Measurements from ENCODE around the gene PDE1C. TPM values are rescaled to one million over a fixed set of nuclear protein-coding genes. Genes with fewer than 3 reads are reported as not detected.

PDE1C gene
- total RNA-seq, 5 donors from 2014 or later (not counting 1 experiment from before 2014, with no cell fraction given): not detected

DNA sequence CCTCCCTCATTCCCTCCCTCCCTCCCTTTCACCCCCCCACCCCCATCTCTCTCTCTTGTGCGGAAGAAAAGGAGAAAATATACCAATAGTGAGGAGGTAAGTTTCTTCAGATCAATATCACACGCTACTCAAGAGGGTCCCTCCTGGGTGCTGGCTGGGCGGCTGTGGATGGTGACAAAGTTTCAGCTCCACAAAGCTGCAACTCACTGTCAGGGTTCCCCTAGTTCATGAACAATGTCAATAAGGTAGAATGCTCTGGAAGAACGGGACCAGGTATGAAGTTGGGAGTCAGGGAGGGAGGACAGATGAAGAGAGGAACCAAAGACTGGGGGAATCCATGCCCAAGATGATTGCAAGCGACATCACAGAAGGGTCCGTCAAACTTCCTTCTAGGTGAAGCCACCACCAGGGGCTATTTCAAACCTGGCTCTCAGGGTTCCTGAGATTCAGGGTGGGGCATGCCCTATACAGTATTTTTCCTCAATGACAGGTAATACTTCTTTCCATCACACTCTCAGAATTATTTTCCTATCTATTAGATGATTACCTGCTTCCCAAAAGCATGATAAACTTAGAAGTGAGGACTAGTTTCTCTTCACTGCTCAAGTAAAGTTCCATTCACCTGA is 1.4 kb upstream of the PDE1C start:
- H3K27ac Mint-ChIP-seq: no peak overlapping the region
- Histone ChIP-seq H3K27ac (ENCODE audit: low read length) (no peak overlapping the region), H3K4me3 (ENCODE audit: control insufficient read depth in 1 of 2, extremely low read depth in 1 of 2, low read length in 1 of 2) (no peak overlapping the region), H3K36me3 (ENCODE audit: control insufficient read depth in 2 of 2, extremely low read depth in 1 of 2, insufficient read depth in 1 of 2, low read length in 1 of 2) (no peaks in the 10 kb centered on the region), H3K4me1 (ENCODE audit: control insufficient read depth in 1 of 2, extremely low read depth in 1 of 2, insufficient read depth in 2 of 2, low read length in 2 of 2) (no peaks in the 10 kb centered on the region), H3K9me3 (no peaks in the 10 kb centered on the region), H3K27me3 (replicated peaks in 1 of 2; ENCODE audit: control insufficient read depth in 2 of 2, extremely low read depth in 1 of 2, insufficient read depth in 2 of 2, low read length in 1 of 2) (peaks cover 2 to 14% of the 10 kb centered on the region in 2 experiments)
- 78% methylated on average over 2 of the region's 6 CpGs for WGBS (ENCODE audit: insufficient coverage)
- peaks cover 3 to 10% (median 3%) of the 10 kb centered on the region in 3 donors for H3K9me3 Mint-ChIP-seq
- ChIA-PET CTCF (no interaction called here), POLR2A (no interaction called here)
- H3K4me3 Mint-ChIP-seq: no peak overlapping the region
- H3K4me1 Mint-ChIP-seq: no peaks in the 10 kb centered on the region
- DNase-seq: no peak
- H3K27me3 Mint-ChIP-seq: peaks cover 18 to 23% of the 10 kb centered on the region in 2 donors
- no peaks in the 10 kb centered on the region for H3K36me3 Mint-ChIP-seq
- ATAC-seq (replicated peaks in 1 of 4): no peak

DNA sequence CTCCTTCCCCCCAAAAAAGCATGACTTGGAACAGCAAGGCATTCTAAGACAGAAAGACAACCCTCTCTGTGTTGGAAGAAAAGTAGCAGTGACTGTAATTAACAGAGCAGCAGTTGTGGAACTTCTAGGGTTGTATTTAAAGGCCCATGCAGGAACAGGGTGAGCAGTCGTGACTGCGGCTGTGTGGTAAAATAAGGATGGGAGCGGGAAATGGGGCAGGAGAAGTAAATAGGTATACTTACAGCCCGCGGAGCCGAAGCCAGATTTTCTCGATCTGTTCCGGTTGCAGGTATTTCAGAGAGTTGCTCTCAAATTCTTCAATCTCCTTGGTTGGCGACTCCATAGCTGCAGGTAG is 179 bp downstream of the PDE1C start:
- ATAC-seq (replicated peaks in 1 of 4) (no peak), DNase-seq (no peak)
- ChIA-PET POLR2A (no interaction called here), CTCF (no interaction called here)
- 34% methylated on average over 9 of the region's 9 CpGs for WGBS (ENCODE audit: insufficient coverage)
- H3K9me3 Mint-ChIP-seq: peaks cover 3 to 10% (median 3%) of the 10 kb centered on the region in 3 donors
- no peak overlapping the region for H3K27ac Mint-ChIP-seq
- no peaks in the 10 kb centered on the region for H3K4me1 ChIP-seq (ENCODE audit: control insufficient read depth in 1 of 2, extremely low read depth in 1 of 2, insufficient read depth in 2 of 2, low read length in 2 of 2)
- H3K9me3 ChIP-seq: no peaks in the 10 kb centered on the region
- no peaks in the 10 kb centered on the region for H3K4me1 Mint-ChIP-seq
- no peak overlapping the region for H3K27ac ChIP-seq (ENCODE audit: low read length)
- no peaks in the 10 kb centered on the region for H3K36me3 Mint-ChIP-seq
- no peak overlapping the region for H3K4me3 Mint-ChIP-seq
- H3K27me3 ChIP-seq (replicated peaks in 1 of 2; ENCODE audit: control insufficient read depth in 2 of 2, extremely low read depth in 1 of 2, insufficient read depth in 2 of 2, low read length in 1 of 2): peaks cover 2 to 12% of the 10 kb centered on the region in 2 experiments
- no peaks in the 10 kb centered on the region for H3K36me3 ChIP-seq (ENCODE audit: control insufficient read depth in 2 of 2, extremely low read depth in 1 of 2, insufficient read depth in 1 of 2, low read length in 1 of 2)
- H3K4me3 ChIP-seq (ENCODE audit: control insufficient read depth in 1 of 2, extremely low read depth in 1 of 2, low read length in 1 of 2): no peak overlapping the region
- H3K27me3 Mint-ChIP-seq: peaks cover 18 to 23% of the 10 kb centered on the region in 2 donors

DNA sequence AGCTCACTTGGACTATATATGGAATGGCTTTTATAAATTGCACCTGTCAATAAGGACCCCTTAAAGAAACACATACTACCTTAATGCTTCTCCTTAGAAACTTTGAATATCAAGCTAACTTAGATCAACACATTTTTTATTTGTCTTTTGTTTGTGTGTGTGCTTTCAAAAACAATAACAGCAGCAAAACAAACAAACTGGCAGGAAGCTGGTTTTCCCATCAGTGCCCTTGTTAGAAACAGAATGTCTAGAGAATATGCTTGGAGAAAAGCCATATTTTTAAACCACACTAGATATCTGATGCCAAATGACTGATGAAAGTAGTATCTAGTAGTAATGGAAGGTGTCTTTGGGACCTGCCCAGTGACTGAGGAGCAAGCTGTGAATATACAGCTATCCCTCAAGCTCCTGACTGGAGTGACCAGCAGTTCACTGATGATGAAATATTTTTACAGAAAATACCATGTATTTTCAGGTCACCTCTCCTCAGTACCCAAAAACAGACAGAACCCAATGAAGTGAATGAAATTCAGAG is 1.0 kb downstream of the PDE1C start:
- H3K27me3 ChIP-seq (replicated peaks in 1 of 2; ENCODE audit: control insufficient read depth in 2 of 2, extremely low read depth in 1 of 2, insufficient read depth in 2 of 2, low read length in 1 of 2): peaks cover 2 to 12% of the 10 kb centered on the region in 2 experiments
- POLR2A ChIA-PET: no interaction called here
- peaks cover 18% of the 10 kb centered on the region in 2 donors for H3K27me3 Mint-ChIP-seq
- H3K4me3 ChIP-seq (ENCODE audit: control insufficient read depth in 1 of 2, extremely low read depth in 1 of 2, low read length in 1 of 2): no peak overlapping the region
- H3K4me1 ChIP-seq (ENCODE audit: control insufficient read depth in 1 of 2, extremely low read depth in 1 of 2, insufficient read depth in 2 of 2, low read length in 2 of 2): no peaks in the 10 kb centered on the region
- no peaks in the 10 kb centered on the region for H3K36me3 ChIP-seq (ENCODE audit: control insufficient read depth in 2 of 2, extremely low read depth in 1 of 2, insufficient read depth in 1 of 2, low read length in 1 of 2)
- peaks cover 3 to 8% (median 3%) of the 10 kb centered on the region in 3 donors for H3K9me3 Mint-ChIP-seq
- CTCF ChIA-PET: interaction anchor here in 1 of 2 donors (0.6 kb wide), 1 partner anchor 668 kb away, joined by 4 read pairs; no protein-coding TSS in a partner anchor
- H3K9me3 ChIP-seq: no peaks in the 10 kb centered on the region
- no peak overlapping the region for H3K4me3 Mint-ChIP-seq
- no peaks in the 10 kb centered on the region for H3K36me3 Mint-ChIP-seq
- no peak overlapping the region for H3K27ac Mint-ChIP-seq
- no peak overlapping the region for H3K27ac ChIP-seq (ENCODE audit: low read length)
- H3K4me1 Mint-ChIP-seq: no peaks in the 10 kb centered on the region
- no peak for ATAC-seq (replicated peaks in 1 of 4)
- no peak for DNase-seq

DNA sequence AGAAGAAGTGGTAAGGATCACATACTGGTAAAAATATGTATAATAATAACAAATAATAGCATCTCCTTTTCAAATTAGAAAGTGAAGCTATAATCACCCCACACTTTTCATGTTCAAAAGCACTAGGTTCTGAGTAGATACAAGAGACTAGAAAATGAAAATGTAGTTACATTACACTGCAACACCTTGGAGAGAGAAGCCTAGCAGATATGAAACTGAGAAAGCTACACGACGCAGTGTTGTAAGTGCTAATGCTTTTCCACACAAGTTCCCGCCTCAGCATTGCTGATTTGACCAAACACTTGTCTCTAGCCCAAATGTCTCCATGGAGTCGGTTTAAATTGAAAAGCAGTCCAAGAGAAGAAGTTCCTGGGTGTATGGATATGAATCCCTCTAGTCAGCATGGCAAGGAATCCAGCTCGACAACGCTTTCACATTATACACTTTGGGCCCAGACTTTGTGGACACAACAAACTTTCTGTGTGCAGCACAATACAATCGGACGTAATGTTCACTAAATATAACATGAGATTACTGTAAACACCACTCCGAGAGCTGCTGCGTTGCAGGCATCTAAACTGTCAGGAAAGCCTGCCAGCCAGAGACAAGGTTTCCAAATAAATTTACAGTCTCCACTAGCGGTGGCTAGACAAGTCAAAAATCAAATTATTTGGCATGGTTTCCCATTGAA is 1.7 kb downstream of the PDE1C start:
- no peak overlapping the region for H3K27ac ChIP-seq (ENCODE audit: low read length)
- no peaks in the 10 kb centered on the region for H3K9me3 ChIP-seq
- peaks cover 2 to 12% of the 10 kb centered on the region in 2 experiments for H3K27me3 ChIP-seq (replicated peaks in 1 of 2; ENCODE audit: control insufficient read depth in 2 of 2, extremely low read depth in 1 of 2, insufficient read depth in 2 of 2, low read length in 1 of 2)
- Mint-ChIP-seq H3K27me3 (peaks cover 18% of the 10 kb centered on the region in 2 donors), H3K36me3 (no peaks in the 10 kb centered on the region), H3K27ac (no peak overlapping the region), H3K4me1 (no peaks in the 10 kb centered on the region), H3K4me3 (no peak overlapping the region), H3K9me3 (peaks cover 1 to 5% (median 3%) of the 10 kb centered on the region in 3 donors)
- ChIA-PET POLR2A (no interaction called here), CTCF (interaction anchor here in 1 of 2 donors (0.6 kb wide), 1 partner anchor 667 kb away, joined by 4 read pairs; no protein-coding TSS in a partner anchor)
- WGBS (ENCODE audit: insufficient coverage): 96% methylated on average over 4 of the region's 11 CpGs
- DNase-seq (no peak), ATAC-seq (replicated peaks in 1 of 4) (no peak)
- H3K4me3 ChIP-seq (ENCODE audit: control insufficient read depth in 1 of 2, extremely low read depth in 1 of 2, low read length in 1 of 2): no peak overlapping the region
- no peaks in the 10 kb centered on the region for H3K36me3 ChIP-seq (ENCODE audit: control insufficient read depth in 2 of 2, extremely low read depth in 1 of 2, insufficient read depth in 1 of 2, low read length in 1 of 2)
- no peaks in the 10 kb centered on the region for H3K4me1 ChIP-seq (ENCODE audit: control insufficient read depth in 1 of 2, extremely low read depth in 1 of 2, insufficient read depth in 2 of 2, low read length in 2 of 2)

DNA sequence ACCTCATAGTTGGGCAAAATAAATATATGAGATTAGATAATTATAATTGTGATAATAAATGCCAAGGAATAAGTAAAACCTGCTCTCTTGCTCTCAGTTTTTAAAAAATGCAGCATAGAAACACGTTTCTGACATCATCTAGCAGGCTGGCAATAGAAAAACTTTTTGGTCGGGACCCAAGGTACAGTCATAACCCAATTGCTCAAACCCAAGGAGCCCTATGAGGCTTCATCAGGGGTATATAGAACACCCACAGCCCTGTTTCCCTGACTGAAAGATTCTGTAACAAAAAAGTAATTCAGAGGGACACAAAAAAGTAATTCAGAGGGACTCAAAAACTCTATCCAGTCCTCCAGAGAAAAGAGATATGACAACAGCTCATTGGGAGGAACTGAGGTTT is 3.8 kb downstream of the PDE1C start:
- H3K4me3 Mint-ChIP-seq: no peak overlapping the region
- no peaks in the 10 kb centered on the region for H3K4me1 Mint-ChIP-seq
- no peaks in the 10 kb centered on the region for H3K9me3 ChIP-seq
- ChIA-PET POLR2A (no interaction called here), CTCF (no interaction called here)
- H3K36me3 Mint-ChIP-seq: no peaks in the 10 kb centered on the region
- peaks cover 2 to 9% of the 10 kb centered on the region in 2 experiments for H3K27me3 ChIP-seq (replicated peaks in 1 of 2; ENCODE audit: control insufficient read depth in 2 of 2, extremely low read depth in 1 of 2, insufficient read depth in 2 of 2, low read length in 1 of 2)
- no peak overlapping the region for H3K27ac ChIP-seq (ENCODE audit: low read length)
- H3K4me1 ChIP-seq (ENCODE audit: control insufficient read depth in 1 of 2, extremely low read depth in 1 of 2, insufficient read depth in 2 of 2, low read length in 2 of 2): no peaks in the 10 kb centered on the region
- no peak for ATAC-seq (replicated peaks in 1 of 4)
- no peak overlapping the region for H3K27ac Mint-ChIP-seq
- no peaks in the 10 kb centered on the region for H3K36me3 ChIP-seq (ENCODE audit: control insufficient read depth in 2 of 2, extremely low read depth in 1 of 2, insufficient read depth in 1 of 2, low read length in 1 of 2)
- DNase-seq: no peak
- no CpG with 5 or more reads among the region's 2 CpGs for WGBS (ENCODE audit: insufficient coverage)
- H3K9me3 Mint-ChIP-seq: peaks cover 0 to 8% (median 0%) of the 10 kb centered on the region in 3 donors
- no peak overlapping the region for H3K4me3 ChIP-seq (ENCODE audit: control insufficient read depth in 1 of 2, extremely low read depth in 1 of 2, low read length in 1 of 2)
- peaks cover 16% of the 10 kb centered on the region in 2 donors for H3K27me3 Mint-ChIP-seq

DNA sequence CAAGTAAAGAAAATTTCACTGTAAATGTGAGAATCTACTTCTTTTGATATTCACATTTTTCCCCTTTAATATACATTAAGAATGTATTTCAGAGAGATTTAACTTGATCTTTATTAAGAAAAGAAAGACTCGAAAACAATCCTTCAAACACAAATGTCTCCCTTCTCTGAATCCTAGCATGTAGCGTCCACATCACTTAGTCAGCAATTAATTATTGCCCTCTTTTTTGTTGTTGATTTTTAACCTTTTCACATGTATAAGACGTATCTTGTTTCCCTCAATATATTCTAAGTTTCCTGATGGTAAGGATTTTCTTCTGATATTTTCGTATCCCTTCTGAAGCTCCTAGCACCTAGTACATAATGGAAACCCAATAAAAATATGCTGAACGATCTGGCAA is 6.6 kb downstream of the PDE1C start:
- no peaks in the 10 kb centered on the region for H3K4me1 ChIP-seq (ENCODE audit: control insufficient read depth in 1 of 2, extremely low read depth in 1 of 2, insufficient read depth in 2 of 2, low read length in 2 of 2)
- Mint-ChIP-seq H3K4me3 (no peak overlapping the region), H3K4me1 (no peaks in the 10 kb centered on the region), H3K36me3 (no peaks in the 10 kb centered on the region), H3K27ac (no peak overlapping the region), H3K9me3 (peaks cover 0 to 8% (median 0%) of the 10 kb centered on the region in 3 donors), H3K27me3 (peaks cover 0 to 2% of the 10 kb centered on the region in 2 donors)
- ATAC-seq (replicated peaks in 1 of 4) (no peak), DNase-seq (no peak)
- no peak overlapping the region for H3K27ac ChIP-seq (ENCODE audit: low read length)
- H3K27me3 ChIP-seq (replicated peaks in 1 of 2; ENCODE audit: control insufficient read depth in 2 of 2, extremely low read depth in 1 of 2, insufficient read depth in 2 of 2, low read length in 1 of 2): peaks cover 0 to 2% of the 10 kb centered on the region in 2 experiments
- no CpG with 5 or more reads among the region's 5 CpGs for whole genome bisulfite sequencing (ENCODE audit: insufficient coverage)
- no peak overlapping the region for H3K4me3 ChIP-seq (ENCODE audit: control insufficient read depth in 1 of 2, extremely low read depth in 1 of 2, low read length in 1 of 2)
- ChIA-PET POLR2A (no interaction called here), CTCF (no interaction called here)
- H3K9me3 ChIP-seq: no peaks in the 10 kb centered on the region
- H3K36me3 ChIP-seq (ENCODE audit: control insufficient read depth in 2 of 2, extremely low read depth in 1 of 2, insufficient read depth in 1 of 2, low read length in 1 of 2): no peaks in the 10 kb centered on the region
